ENCODE results near the gene RASGEF1B. TPM values are rescaled to one million over a fixed set of nuclear protein-coding genes. Genes with fewer than 3 reads are reported as not detected.

RASGEF1B gene
- total and polyA plus RNA-seq, 2 experiments from 2014 or later: 2.8 to 5.2 TPM

- TF ChIP-seq, protein P1, sequence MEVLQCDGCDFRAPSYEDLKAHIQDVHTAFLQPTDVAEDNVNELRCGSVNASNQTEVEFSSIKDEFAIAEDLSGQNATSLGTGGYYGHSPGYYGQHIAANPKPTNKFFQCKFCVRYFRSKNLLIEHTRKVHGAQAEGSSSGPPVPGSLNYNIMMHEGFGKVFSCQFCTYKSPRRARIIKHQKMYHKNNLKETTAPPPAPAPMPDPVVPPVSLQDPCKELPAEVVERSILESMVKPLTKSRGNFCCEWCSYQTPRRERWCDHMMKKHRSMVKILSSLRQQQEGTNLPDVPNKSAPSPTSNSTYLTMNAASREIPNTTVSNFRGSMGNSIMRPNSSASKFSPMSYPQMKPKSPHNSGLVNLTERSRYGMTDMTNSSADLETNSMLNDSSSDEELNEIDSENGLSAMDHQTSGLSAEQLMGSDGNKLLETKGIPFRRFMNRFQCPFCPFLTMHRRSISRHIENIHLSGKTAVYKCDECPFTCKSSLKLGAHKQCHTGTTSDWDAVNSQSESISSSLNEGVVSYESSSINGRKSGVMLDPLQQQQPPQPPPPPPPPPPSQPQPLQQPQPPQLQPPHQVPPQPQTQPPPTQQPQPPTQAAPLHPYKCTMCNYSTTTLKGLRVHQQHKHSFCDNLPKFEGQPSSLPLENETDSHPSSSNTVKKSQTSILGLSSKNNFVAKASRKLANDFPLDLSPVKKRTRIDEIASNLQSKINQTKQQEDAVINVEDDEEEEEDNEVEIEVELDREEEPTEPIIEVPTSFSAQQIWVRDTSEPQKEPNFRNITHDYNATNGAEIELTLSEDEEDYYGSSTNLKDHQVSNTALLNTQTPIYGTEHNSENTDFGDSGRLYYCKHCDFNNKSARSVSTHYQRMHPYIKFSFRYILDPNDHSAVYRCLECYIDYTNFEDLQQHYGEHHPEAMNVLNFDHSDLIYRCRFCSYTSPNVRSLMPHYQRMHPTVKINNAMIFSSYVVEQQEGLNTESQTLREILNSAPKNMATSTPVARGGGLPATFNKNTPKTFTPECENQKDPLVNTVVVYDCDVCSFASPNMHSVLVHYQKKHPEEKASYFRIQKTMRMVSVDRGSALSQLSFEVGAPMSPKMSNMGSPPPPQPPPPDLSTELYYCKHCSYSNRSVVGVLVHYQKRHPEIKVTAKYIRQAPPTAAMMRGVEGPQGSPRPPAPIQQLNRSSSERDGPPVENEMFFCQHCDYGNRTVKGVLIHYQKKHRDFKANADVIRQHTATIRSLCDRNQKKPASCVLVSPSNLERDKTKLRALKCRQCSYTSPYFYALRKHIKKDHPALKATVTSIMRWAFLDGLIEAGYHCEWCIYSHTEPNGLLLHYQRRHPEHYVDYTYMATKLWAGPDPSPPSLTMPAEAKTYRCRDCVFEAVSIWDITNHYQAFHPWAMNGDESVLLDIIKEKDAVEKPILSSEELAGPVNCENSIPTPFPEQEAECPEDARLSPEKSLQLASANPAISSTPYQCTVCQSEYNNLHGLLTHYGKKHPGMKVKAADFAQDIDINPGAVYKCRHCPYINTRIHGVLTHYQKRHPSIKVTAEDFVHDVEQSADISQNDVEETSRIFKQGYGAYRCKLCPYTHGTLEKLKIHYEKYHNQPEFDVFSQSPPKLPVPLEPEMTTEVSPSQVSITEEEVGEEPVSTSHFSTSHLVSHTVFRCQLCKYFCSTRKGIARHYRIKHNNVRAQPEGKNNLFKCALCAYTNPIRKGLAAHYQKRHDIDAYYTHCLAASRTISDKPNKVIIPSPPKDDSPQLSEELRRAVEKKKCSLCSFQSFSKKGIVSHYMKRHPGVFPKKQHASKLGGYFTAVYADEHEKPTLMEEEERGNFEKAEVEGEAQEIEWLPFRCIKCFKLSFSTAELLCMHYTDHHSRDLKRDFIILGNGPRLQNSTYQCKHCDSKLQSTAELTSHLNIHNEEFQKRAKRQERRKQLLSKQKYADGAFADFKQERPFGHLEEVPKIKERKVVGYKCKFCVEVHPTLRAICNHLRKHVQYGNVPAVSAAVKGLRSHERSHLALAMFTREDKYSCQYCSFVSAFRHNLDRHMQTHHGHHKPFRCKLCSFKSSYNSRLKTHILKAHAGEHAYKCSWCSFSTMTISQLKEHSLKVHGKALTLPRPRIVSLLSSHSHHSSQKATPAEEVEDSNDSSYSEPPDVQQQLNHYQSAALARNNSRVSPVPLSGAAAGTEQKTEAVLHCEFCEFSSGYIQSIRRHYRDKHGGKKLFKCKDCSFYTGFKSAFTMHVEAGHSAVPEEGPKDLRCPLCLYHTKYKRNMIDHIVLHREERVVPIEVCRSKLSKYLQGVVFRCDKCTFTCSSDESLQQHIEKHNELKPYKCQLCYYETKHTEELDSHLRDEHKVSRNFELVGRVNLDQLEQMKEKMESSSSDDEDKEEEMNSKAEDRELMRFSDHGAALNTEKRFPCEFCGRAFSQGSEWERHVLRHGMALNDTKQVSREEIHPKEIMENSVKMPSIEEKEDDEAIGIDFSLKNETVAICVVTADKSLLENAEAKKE (CRISPR knock-in tag; IDR thresholded peaks at IDR 0.05): no peak
Observed at GRCh38 chr4:81455897-81456296, 15.8 kb downstream of the RASGEF1B start (continued).

GRCh38 chr4:81454948-81455347 lies 16.8 kb downstream of the RASGEF1B start:
- H3K36me3 Mint-ChIP-seq (ENCODE audit: low read depth): no peaks in the 10 kb centered on the region
- Histone ChIP-seq H3K4me1 (ENCODE audit: insufficient read depth) (peaks cover 20% of the 10 kb centered on the region), H3F3A (replicated peaks; ENCODE audit: low read depth) (no peaks in the 10 kb centered on the region), H4K20me1 (replicated peaks; ENCODE audit: insufficient read depth) (no peaks in the 10 kb centered on the region), H3K4me2 (no peak overlapping the region), H3K27ac (ENCODE audit: low read depth) (no peak overlapping the region), H3K9me2 (ENCODE audit: insufficient read depth) (no peaks in the 10 kb centered on the region), H3K4me3 (no peak overlapping the region), H3K79me2 (replicated peaks; ENCODE audit: insufficient read depth) (no peaks in the 10 kb centered on the region), H3K36me3 (ENCODE audit: insufficient read depth) (no peaks in the 10 kb centered on the region), H2AFZ (no peak overlapping the region), H3K27me3 (ENCODE audit: insufficient read depth) (no peaks in the 10 kb centered on the region)
- H3K4me3 Mint-ChIP-seq: no peak overlapping the region
- ATAC-seq: no peak
- peaks cover 28% of the 10 kb centered on the region for H3K4me1 Mint-ChIP-seq
- no peak overlapping the region for H3K27ac Mint-ChIP-seq
- DNase-seq (ENCODE audit: low spot score): no peak
- no peaks in the 10 kb centered on the region for H3K27me3 Mint-ChIP-seq (ENCODE audit: insufficient read depth, low read depth, poor library complexity)
- H3K9me3 Mint-ChIP-seq: no peaks in the 10 kb centered on the region
- no peak for TF ChIP-seq EZH2 (IDR thresholded peaks at IDR 0.05; ENCODE audit: low read depth, unreplicated experiment)
- TF ChIP-seq, protein P2, sequence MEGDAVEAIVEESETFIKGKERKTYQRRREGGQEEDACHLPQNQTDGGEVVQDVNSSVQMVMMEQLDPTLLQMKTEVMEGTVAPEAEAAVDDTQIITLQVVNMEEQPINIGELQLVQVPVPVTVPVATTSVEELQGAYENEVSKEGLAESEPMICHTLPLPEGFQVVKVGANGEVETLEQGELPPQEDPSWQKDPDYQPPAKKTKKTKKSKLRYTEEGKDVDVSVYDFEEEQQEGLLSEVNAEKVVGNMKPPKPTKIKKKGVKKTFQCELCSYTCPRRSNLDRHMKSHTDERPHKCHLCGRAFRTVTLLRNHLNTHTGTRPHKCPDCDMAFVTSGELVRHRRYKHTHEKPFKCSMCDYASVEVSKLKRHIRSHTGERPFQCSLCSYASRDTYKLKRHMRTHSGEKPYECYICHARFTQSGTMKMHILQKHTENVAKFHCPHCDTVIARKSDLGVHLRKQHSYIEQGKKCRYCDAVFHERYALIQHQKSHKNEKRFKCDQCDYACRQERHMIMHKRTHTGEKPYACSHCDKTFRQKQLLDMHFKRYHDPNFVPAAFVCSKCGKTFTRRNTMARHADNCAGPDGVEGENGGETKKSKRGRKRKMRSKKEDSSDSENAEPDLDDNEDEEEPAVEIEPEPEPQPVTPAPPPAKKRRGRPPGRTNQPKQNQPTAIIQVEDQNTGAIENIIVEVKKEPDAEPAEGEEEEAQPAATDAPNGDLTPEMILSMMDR (conservative IDR thresholded peaks at IDR 0.05; ENCODE audit: low read depth in 2 of 2): no peak
- TF ChIP-seq CREB1 (CRISPR knock-in tag; IDR thresholded peaks at IDR 0.05; ENCODE audit: low read depth): no peak
- no peak for TF ChIP-seq ZNF114 (CRISPR knock-in tag; IDR thresholded peaks at IDR 0.05)
- TF ChIP-seq, protein P3, sequence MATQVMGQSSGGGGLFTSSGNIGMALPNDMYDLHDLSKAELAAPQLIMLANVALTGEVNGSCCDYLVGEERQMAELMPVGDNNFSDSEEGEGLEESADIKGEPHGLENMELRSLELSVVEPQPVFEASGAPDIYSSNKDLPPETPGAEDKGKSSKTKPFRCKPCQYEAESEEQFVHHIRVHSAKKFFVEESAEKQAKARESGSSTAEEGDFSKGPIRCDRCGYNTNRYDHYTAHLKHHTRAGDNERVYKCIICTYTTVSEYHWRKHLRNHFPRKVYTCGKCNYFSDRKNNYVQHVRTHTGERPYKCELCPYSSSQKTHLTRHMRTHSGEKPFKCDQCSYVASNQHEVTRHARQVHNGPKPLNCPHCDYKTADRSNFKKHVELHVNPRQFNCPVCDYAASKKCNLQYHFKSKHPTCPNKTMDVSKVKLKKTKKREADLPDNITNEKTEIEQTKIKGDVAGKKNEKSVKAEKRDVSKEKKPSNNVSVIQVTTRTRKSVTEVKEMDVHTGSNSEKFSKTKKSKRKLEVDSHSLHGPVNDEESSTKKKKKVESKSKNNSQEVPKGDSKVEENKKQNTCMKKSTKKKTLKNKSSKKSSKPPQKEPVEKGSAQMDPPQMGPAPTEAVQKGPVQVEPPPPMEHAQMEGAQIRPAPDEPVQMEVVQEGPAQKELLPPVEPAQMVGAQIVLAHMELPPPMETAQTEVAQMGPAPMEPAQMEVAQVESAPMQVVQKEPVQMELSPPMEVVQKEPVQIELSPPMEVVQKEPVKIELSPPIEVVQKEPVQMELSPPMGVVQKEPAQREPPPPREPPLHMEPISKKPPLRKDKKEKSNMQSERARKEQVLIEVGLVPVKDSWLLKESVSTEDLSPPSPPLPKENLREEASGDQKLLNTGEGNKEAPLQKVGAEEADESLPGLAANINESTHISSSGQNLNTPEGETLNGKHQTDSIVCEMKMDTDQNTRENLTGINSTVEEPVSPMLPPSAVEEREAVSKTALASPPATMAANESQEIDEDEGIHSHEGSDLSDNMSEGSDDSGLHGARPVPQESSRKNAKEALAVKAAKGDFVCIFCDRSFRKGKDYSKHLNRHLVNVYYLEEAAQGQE (IDR thresholded peaks at IDR 0.05; ENCODE audit: unreplicated experiment): no peak
- TF ChIP-seq JUNB (IDR thresholded peaks at IDR 0.05; ENCODE audit: unreplicated experiment): no peak
- TF ChIP-seq NANOG (IDR thresholded peaks at IDR 0.05; ENCODE audit: borderline replicate concordance): no peak

All from GM23338 (cell line).